Measurements from ENCODE around the gene CAPSL.
"Not testable (repeated sequence)": the region's sequence is repeated elsewhere in the genome, so short reads cannot be mapped to it uniquely, and the experiment has no call there.

Gene CAPSL

GRCh38 chr5:35904443-35905132 lies 33.8 kb downstream of the CAPSL start:
- DNase-seq: no peak

GRCh38 chr5:35903631-35904203 lies 34.7 kb downstream of the CAPSL start:
- no peak for DNase-seq

- DNase-seq: no peak
These were observed 36.3 kb downstream of the CAPSL start for GRCh38 chr5:35902046-35902672.

- no peak for DNase-seq
These were observed 37.3 kb downstream of the CAPSL start for GRCh38 chr5:35900972-35901695.

- DNase-seq: no peak
These were observed 38.6 kb downstream of the CAPSL start for GRCh38 chr5:35899800-35900199.

GRCh38 chr5:35898952-35899660 lies 39.3 kb downstream of the CAPSL start:
- no peak for DNase-seq

DNA sequence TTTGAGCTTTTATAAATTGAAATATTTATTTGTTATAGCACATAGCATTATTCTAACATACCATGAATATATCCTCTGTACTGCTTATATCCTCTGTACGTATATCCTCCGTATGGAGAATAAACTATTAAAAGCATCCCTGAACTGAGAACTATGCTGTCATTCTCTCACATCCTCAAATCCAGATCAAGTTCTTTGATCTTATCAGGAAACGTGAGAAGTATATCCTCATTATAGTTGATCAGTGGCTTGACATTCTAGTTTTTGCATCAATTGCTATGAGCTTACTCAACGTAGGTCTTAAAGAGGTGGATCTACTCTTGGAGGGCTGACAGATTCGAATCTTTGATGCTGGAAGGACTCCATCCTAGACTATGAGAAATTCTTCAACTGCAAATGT lies 44.3 kb downstream of the CAPSL start:
- no peak for DNase-seq

GRCh38 chr5:35892799-35893198 lies 45.6 kb downstream of the CAPSL start:
- not testable (repeated sequence) for DNase-seq

GRCh38 chr5:35890021-35891020 lies 48.1 kb downstream of the CAPSL start:
- no peak for DNase-seq

DNA sequence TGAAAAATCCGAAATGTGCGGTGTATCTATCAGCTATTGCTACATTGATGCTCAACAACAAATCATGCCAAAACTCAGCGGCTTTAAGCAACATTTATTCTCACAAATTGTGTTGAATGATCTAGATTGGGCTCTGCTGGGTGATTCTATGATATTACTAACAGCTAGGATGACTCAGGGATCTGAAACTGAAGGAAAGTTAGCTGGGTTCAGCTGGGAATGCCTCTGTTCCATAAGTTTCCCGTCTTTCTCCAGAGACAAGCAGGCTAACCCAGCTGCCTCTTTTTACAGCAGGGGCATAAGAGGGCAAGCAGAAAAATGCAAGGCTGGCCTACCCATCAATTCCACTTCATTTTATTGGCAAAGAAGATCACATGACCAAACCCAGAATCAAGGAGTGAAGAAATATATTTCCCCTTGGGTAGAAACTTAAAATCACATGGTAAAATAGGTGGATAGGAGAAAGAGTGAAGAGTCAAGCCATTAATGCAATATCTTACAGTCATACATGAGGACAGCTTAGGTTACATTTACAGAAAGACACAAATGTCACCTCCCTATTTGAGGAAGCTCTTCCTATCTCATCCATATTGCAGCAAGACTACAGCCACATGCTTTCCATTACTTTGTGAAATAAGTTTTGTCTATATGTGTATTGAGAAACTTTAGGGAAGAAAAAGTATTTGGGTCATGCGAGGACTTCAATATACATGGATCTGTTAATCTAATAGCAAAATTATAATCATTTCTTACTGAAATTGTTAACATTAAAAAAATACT lies 50.9 kb downstream of the CAPSL start:
- no peak for DNase-seq

GRCh38 chr5:35886381-35886780 lies 52.0 kb downstream of the CAPSL start:
- DNase-seq: no peak

DNA sequence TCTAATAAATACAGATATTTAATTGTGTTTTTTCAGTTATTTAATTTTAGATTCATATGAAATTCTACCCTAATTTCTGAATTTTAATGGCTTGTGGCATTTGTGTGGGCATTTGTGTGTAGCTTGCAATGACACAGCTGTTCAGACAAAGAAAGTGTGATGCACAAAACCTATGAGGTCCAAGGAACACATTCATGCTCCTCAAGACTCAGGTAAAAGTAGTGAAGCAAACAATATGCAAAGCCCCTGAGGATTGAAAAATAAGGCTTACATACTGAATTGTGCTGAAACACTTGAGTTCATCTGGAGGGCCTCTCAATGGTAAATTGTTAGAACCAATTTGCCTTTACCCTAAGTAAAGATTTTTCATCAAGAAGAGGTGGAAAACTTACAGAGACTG lies 53.6 kb downstream of the CAPSL start:
- DNase-seq: no peak

- DNase-seq: no peak
These were observed 54.1 kb downstream of the CAPSL start for GRCh38 chr5:35884191-35884769.

- no peak for DNase-seq
These were observed 56.7 kb downstream of the CAPSL start for GRCh38 chr5:35881758-35882157.

- DNase-seq: no peak
These were observed 58.3 kb downstream of the CAPSL start for GRCh38 chr5:35880156-35880555.

- DNase-seq: no peak
These were observed 58.8 kb downstream of the CAPSL start for GRCh38 chr5:35879649-35880048.

DNA sequence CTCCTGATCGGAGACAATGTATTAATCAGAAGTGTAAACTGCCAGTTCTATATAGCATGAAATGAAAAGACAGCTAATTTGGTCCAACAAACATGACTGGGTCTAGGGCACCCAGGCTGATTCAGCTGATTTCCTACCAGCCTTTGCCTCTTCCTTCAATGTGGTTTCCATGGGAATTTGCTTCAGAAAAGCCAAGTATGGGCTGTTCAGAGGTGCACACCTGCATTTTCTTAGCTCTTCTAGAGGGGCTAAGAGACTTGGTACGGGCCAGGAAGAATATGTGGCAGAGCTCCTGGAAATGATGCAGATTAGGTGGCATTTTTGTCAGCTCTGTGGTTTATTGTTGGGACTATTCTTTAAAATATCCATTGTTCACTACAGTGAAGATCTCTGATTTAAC lies 59.3 kb downstream of the CAPSL start:
- no peak for DNase-seq

GRCh38 chr5:35878079-35878478 lies 60.3 kb downstream of the CAPSL start:
- no peak for DNase-seq

DNA sequence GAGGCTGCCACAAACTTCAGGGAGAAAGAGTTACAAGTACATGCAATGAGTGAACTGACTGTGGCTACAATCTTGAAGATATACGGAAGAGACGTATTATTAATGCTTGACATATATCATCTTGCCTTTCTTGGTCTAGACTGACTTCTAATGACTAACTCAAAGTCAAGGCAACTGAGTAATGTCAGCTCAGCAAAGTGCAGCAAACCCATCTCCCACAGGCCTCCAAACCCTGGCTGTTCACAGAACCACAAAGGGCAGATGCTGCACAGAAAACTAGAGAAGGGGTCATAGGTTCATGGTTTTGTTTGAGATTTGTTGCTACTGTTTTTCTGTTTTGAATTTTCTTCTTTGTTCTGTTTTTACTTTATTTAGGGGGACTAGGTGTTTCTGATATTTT lies 60.8 kb downstream of the CAPSL start:
- DNase-seq: no peak

- DNase-seq: no peak
These were observed 61.5 kb downstream of the CAPSL start for GRCh38 chr5:35876922-35877321.

DNA sequence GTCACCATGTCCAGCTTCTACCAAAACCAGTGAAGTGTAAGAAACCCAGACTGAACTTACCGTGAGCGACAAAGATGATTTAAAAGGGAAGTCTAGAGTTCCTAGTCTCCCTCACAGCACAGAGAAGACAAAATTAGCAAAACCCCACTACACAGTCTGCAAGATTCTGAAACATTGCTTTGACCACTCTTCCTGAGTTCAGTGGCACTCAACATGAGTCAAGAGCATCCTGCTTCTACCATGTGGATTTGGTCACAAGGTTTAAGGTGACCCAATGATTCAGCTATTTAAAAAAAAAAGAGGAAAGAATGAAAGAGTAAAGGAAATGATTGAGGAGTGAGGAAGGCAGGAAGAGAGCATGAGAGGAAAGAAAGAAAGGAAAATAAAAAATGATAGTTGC lies 62.0 kb downstream of the CAPSL start:
- DNase-seq: no peak
